Nephron (organoid): ENCODE results near the gene GARNL3.
A peak's percentile ranks its signal among the peaks of the same experiment; 100 is the strongest.

Source experiments
- H3K27ac Mint-ChIP-seq, 3 experiments: 2 replicates each; pipeline ENCODE4 v1.8.0; 2020; ENCODE audit warnings: mixed read lengths in 3 of 3, mild to moderate bottlenecking in 2 of 3, moderate library complexity in 1 of 3
- H3K27me3 Mint-ChIP-seq: 2 replicates; pipeline ENCODE4 v1.8.0; 2021; ENCODE audit warnings: low read depth, mild to moderate bottlenecking, moderate library complexity, mixed read lengths
- H3K36me3 Mint-ChIP-seq: 2 replicates; pipeline ENCODE4 v1.8.0; 2020; ENCODE audit warnings: low read depth, mixed read lengths
- H3K4me1 Mint-ChIP-seq: 2 replicates; pipeline ENCODE4 v1.8.0; 2020; ENCODE audit warnings: mixed read lengths
- H3K4me3 Mint-ChIP-seq, 3 experiments: 2 replicates each; pipeline ENCODE4 v1.8.0; 2020; ENCODE audit warnings: mild to moderate bottlenecking in 3 of 3, mixed read lengths in 3 of 3, moderate library complexity in 2 of 3
- H3K9me3 Mint-ChIP-seq: 2 replicates; pipeline ENCODE4 v1.8.0; 2020; ENCODE audit warnings: mixed read lengths
- TF ChIP-seq, protein P1 (sequence below), 3 experiments: fragments of 200-600 bp; sonication (generic); IDR thresholded peaks; one replicate each; pipeline ENCODE4 v1.5.0; 2021; ENCODE audit warnings: antibody characterized with exemption in 3 of 3; ENCODE audit not compliant: unreplicated experiment in 3 of 3

Gene GARNL3

DNA sequence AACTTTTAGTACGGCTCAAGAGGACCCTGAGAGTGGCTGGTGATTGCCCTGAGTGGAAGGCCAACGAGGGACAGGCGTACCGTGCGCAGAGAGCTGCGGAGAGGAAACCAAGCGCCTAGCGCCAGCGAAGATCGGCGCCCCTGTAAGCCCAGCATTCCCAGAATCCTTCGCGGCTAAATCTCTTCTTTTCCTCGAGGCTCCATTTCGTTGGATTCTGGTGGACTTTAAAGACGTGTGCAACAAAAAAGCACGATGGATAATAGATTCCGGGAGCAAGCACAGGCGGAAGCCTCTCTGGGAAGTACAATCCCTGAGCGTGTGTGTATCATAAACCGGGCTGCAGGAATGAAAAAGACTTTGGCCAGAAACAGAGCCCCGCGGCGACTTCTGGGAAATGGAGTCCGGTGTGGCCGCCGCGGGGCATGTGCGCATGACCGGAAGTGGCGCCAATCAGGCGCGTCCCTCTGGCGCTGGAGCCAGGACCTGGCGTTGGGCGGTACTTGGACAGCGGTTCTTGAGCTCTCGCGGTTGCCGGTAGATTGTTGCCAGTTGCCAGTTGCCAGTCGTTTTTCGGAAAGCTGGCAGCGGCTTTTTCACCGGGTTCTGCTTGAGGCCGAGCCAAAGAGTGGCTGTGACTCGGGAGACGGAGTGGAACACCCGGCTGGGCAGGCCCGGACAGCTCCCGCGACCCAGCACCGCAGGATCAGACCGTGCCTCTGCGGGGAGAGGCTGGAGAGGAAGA is 159.5 kb downstream of the GARNL3 start, which contains the start of gene ZNF79:
Gene ZNF79 (plus strand): TSS at position 449 of the 742 bp plus-strand sequence. CDS start 406 bp downstream, outside the sequence.
- Mint-ChIP-seq H3K4me3 (peak within 1 kb of the TSS; percentile 98 to 99 (median 99)), H3K4me1 (peaks cover 41% of the 10 kb centered on the region), H3K27me3 (no peaks in the 10 kb centered on the region), H3K27ac (peak within 1 kb of the TSS; percentile 100), H3K9me3 (no peaks in the 10 kb centered on the region), H3K36me3 (peaks cover 10% of the 10 kb centered on the region)
- TF ChIP-seq, protein P1, sequence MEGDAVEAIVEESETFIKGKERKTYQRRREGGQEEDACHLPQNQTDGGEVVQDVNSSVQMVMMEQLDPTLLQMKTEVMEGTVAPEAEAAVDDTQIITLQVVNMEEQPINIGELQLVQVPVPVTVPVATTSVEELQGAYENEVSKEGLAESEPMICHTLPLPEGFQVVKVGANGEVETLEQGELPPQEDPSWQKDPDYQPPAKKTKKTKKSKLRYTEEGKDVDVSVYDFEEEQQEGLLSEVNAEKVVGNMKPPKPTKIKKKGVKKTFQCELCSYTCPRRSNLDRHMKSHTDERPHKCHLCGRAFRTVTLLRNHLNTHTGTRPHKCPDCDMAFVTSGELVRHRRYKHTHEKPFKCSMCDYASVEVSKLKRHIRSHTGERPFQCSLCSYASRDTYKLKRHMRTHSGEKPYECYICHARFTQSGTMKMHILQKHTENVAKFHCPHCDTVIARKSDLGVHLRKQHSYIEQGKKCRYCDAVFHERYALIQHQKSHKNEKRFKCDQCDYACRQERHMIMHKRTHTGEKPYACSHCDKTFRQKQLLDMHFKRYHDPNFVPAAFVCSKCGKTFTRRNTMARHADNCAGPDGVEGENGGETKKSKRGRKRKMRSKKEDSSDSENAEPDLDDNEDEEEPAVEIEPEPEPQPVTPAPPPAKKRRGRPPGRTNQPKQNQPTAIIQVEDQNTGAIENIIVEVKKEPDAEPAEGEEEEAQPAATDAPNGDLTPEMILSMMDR (IDR thresholded peaks at IDR 0.05; ENCODE audit: unreplicated experiment in 3 of 3): no peak

DNA sequence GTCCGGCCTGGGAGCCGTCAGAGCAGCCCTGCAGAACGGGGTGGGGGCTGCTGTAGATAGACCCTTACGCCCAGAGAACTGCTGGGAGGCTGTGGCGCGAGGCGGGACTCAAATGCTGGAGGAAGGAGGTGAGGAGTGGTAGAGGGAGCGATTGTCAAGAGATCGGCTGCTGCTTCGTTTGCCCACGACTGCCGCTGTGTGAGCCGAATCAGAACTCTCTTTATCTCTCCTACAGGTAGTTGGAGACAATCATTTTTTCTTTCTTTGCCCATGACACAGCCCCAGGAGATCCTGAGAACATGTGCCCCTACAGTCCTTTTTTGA is 160.1 kb downstream of the GARNL3 start:
- Mint-ChIP-seq H3K4me1 (peaks cover 41% of the 10 kb centered on the region), H3K27ac (peak overlapping the region; percentile 100), H3K4me3 (peak overlapping the region; percentile 98 to 99 (median 99)), H3K9me3 (no peaks in the 10 kb centered on the region), H3K36me3 (peaks cover 11% of the 10 kb centered on the region), H3K27me3 (no peaks in the 10 kb centered on the region)
- TF ChIP-seq, protein P1 (IDR thresholded peaks at IDR 0.05; ENCODE audit: unreplicated experiment in 3 of 3): no peak

DNA sequence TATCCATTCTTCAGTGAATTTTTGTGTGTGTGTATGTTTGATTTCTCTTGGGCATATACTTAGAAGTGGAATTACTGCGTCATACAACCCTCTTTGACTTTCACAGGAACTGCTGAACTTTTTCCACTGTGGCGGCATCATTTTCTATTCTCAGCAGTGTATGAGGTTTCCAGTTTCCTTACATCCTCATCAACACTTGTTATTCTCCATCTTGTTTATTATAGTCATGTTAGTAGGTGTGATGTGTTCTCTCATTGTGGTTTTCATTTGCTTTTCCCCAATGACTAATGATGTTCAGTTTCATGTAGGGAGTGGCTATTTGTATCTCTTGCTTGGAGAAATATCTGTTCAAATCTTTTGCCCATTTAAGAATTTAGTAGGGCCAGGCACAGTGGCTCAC is 162.2 kb downstream of the GARNL3 start:
- peaks cover 41% of the 10 kb centered on the region for H3K4me1 Mint-ChIP-seq
- TF ChIP-seq, protein P1 (IDR thresholded peaks at IDR 0.05; ENCODE audit: unreplicated experiment in 3 of 3): no peak
- peak overlapping the region; percentile 98 to 99 (median 99) for H3K4me3 Mint-ChIP-seq
- no peaks in the 10 kb centered on the region for H3K9me3 Mint-ChIP-seq
- H3K27me3 Mint-ChIP-seq: no peaks in the 10 kb centered on the region
- H3K27ac Mint-ChIP-seq: no peak overlapping the region
- H3K36me3 Mint-ChIP-seq: peaks cover 26% of the 10 kb centered on the region

DNA sequence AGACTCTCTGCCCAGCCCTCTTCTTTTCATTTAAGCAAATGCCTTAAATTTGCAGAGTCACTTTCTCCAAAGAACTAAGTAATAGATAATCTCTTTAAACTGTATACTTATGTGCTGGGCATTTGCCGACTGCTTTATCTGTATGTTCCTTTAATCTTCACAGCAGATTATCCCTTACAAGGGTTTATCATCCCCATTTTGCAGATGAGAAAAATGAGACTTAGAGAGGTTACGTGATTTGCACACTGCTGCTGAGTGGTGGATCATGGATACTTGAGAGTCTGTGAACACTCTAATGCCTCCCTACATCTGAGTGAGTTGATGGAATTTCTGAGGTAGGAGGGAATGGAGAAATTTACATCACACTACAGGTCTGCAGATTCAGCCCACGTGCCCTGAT is 163.8 kb downstream of the GARNL3 start:
- Mint-ChIP-seq H3K4me3 (peak overlapping the region in 2 of 3 experiments; percentile 21 to 38), H3K27me3 (no peaks in the 10 kb centered on the region), H3K4me1 (peaks cover 29% of the 10 kb centered on the region), H3K36me3 (peaks cover 35% of the 10 kb centered on the region), H3K27ac (no peak overlapping the region), H3K9me3 (no peaks in the 10 kb centered on the region)
- TF ChIP-seq, protein P1 (IDR thresholded peaks at IDR 0.05; ENCODE audit: unreplicated experiment in 3 of 3): no peak

DNA sequence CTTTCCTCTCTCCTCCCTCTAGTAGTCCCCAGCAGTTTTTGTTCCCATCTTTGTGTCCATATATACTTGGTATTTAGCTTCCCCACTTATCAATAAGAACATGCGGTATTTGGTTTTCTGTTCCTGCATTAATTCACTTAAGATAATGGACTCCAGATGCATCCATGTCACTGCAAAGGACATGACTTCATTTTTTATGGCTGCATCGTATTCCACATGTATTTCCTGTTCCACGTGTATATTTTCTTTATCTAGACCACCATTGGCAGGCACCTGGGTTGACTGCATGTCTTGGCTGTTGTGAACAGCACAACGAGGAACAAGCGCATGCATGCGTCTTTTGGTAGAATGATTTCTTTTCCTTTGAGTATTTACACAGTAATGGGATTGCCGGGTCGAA is 165.8 kb downstream of the GARNL3 start:
- Mint-ChIP-seq H3K9me3 (no peaks in the 10 kb centered on the region), H3K27me3 (no peaks in the 10 kb centered on the region), H3K4me3 (no peak overlapping the region), H3K36me3 (peaks cover 55% of the 10 kb centered on the region), H3K4me1 (peaks cover 9% of the 10 kb centered on the region), H3K27ac (no peak overlapping the region)
- TF ChIP-seq, protein P1 (IDR thresholded peaks at IDR 0.05; ENCODE audit: unreplicated experiment in 3 of 3): no peak
